WTC11 (cell line): ENCODE data around the gene ABCG8. TPM values are rescaled to one million over a fixed set of nuclear protein-coding genes. Genes with fewer than 3 reads are reported as not detected.
A peak's percentile ranks its signal among the peaks of the same experiment; 100 is the strongest.

ENCODE experiments used
- ATAC-seq: fragments of 200-7000 bp; cut with Tn5 transposase; 2 replicates; pipeline ENCODE4 v1.10.0; 2021; ENCODE audit warnings: mild to moderate bottlenecking, moderate library complexity
- CTCF ChIA-PET: fragments of 300-600 bp; sonication (Branson Sonifier 250); formaldehyde crosslinking; loops from one replicate; lab custom pipeline; 2021; ENCODE audit warnings: antibody characterized with exemption; lab: Charles Lee
- POLR2A ChIA-PET: fragments of 350-600 bp; sonication (Branson Sonifier 250); formaldehyde crosslinking; loops from one replicate; lab custom pipeline; 2021; ENCODE audit warnings: antibody characterized with exemption; lab: Charles Lee
- DNase-seq: peaks from one replicate; pipeline ENCODE4 v3.0.0; 2021; ENCODE audit warnings: low spot score
- H3K27ac Mint-ChIP-seq: 2 replicates; pipeline ENCODE4 v1.8.0; 2021; ENCODE audit warnings: mixed read lengths
- H3K27me3 Mint-ChIP-seq: 2 replicates; pipeline ENCODE4 v1.8.0; 2021; ENCODE audit warnings: low read depth, mild to moderate bottlenecking, moderate library complexity, mixed read lengths
- H3K36me3 Mint-ChIP-seq: 2 replicates; pipeline ENCODE4 v1.8.0; 2021; ENCODE audit warnings: mixed read lengths
- H3K4me1 Mint-ChIP-seq: 2 replicates; pipeline ENCODE4 v1.8.0; 2022; ENCODE audit warnings: mixed read lengths
- H3K4me3 Mint-ChIP-seq: 2 replicates; pipeline ENCODE4 v1.8.0; 2021; ENCODE audit warnings: mild to moderate bottlenecking, moderate library complexity, mixed read lengths
- H3K9me3 Mint-ChIP-seq: 2 replicates; pipeline ENCODE4 v1.8.0; 2021; ENCODE audit warnings: mixed read lengths
- E2F1 ChIP-seq: sonication (generic); formaldehyde crosslinking; IDR thresholded peaks from 2 replicates; pipeline ENCODE4 v1.8.0; 2022; ENCODE audit warnings: mild to moderate bottlenecking, missing genetic modification reagents
- ESRRA ChIP-seq: sonication (generic); formaldehyde crosslinking; IDR thresholded peaks from 2 replicates; pipeline ENCODE4 v1.8.1; 2022; ENCODE audit warnings: mild to moderate bottlenecking, missing genetic modification reagents, borderline replicate concordance
- FOXP1 ChIP-seq: sonication (generic); formaldehyde crosslinking; IDR thresholded peaks from 2 replicates; pipeline ENCODE4 v1.8.0; 2022; ENCODE audit warnings: missing genetic modification reagents, mild to moderate bottlenecking, moderate library complexity, borderline replicate concordance
- GRHL2 ChIP-seq: fragments of 250-450 bp; sonication (Bioruptor Pico); IDR thresholded peaks from 2 replicates; pipeline ENCODE4 v1.8.0; 2022; ENCODE audit warnings: mild to moderate bottlenecking, moderate library complexity; ENCODE audit not compliant: insufficient replicate concordance, severe bottlenecking
- NR2C2 ChIP-seq: sonication (generic); formaldehyde crosslinking; IDR thresholded peaks from 2 replicates; pipeline ENCODE4 v1.8.0; 2022; ENCODE audit warnings: mild to moderate bottlenecking, missing genetic modification reagents
- RORB ChIP-seq: fragments of 250-450 bp; sonication (Bioruptor Pico); IDR thresholded peaks from 2 replicates; pipeline ENCODE4 v1.9.0; 2021; ENCODE audit warnings: mild to moderate bottlenecking
- SOX15 ChIP-seq: fragments of 250-450 bp; sonication (Bioruptor Pico); IDR thresholded peaks from 2 replicates; pipeline ENCODE4 v1.9.0; 2021; ENCODE audit warnings: mild to moderate bottlenecking
- ZNF138 ChIP-seq: sonication (generic); formaldehyde crosslinking; conservative IDR thresholded peaks from 2 replicates; pipeline ENCODE4 v1.8.1; 2022; ENCODE audit warnings: mild to moderate bottlenecking, moderate library complexity, missing genetic modification reagents
- ZNF423 ChIP-seq: fragments of 250-450 bp; sonication (Bioruptor Pico); IDR thresholded peaks from 2 replicates; pipeline ENCODE4 v2.1.2; 2022; ENCODE audit warnings: mild to moderate bottlenecking, moderate library complexity
- ZNF512 ChIP-seq: sonication (generic); formaldehyde crosslinking; IDR thresholded peaks from 2 replicates; pipeline ENCODE4 v1.8.1; 2022; ENCODE audit warnings: missing genetic modification reagents, borderline replicate concordance
- total RNA-seq: library from RNA; stranded (reverse); gene quantifications from 3 replicates; pipeline ENCODE4 v1.2.3, GENCODE V29; 2021
- TF ChIP-seq, protein P1 (sequence below): sonication (generic); formaldehyde crosslinking; IDR thresholded peaks from 2 replicates; pipeline ENCODE4 v1.8.1; 2022; ENCODE audit warnings: low read depth, mild to moderate bottlenecking, moderate library complexity, missing genetic modification reagents, borderline replicate concordance
- TF ChIP-seq, protein P2 (sequence below): fragments of 250-450 bp; sonication (Bioruptor Pico); conservative IDR thresholded peaks from 2 replicates; pipeline ENCODE4 v1.9.0; 2021; ENCODE audit warnings: mild to moderate bottlenecking
- TF ChIP-seq, protein P3 (sequence below): sonication (generic); formaldehyde crosslinking; IDR thresholded peaks from 2 replicates; pipeline ENCODE4 v1.8.1; 2023; ENCODE audit warnings: mild to moderate bottlenecking, moderate library complexity, missing genetic modification reagents
- TF ChIP-seq, protein P4 (sequence below): fragments of 250-450 bp; sonication (Bioruptor Pico); IDR thresholded peaks from 2 replicates; pipeline ENCODE4 v1.9.0; 2021; ENCODE audit warnings: mild to moderate bottlenecking, borderline replicate concordance
- TF ChIP-seq, protein P5 (sequence below): sonication (generic); formaldehyde crosslinking; IDR thresholded peaks from 2 replicates; pipeline ENCODE4 v1.8.1; 2022; ENCODE audit warnings: mild to moderate bottlenecking, moderate library complexity, missing genetic modification reagents
- TF ChIP-seq, protein P6 (sequence below): fragments of 250-450 bp; sonication (Bioruptor Pico); IDR thresholded peaks from 2 replicates; pipeline ENCODE4 v2.1.2; 2022; ENCODE audit warnings: mild to moderate bottlenecking, moderate library complexity

Gene ABCG8
- total RNA-seq, 1 experiment from 2014 or later: not detected

GRCh38 chr2:43898838-43899346 is 60.1 kb downstream of the ABCG8 start:
- H3K36me3 Mint-ChIP-seq: peaks cover 66% of the 10 kb centered on the region
- POLR2A ChIA-PET: no interaction called here
- no peak for TF ChIP-seq FOXP1 (CRISPR knock-in tag)
- no peak for TF ChIP-seq ZNF423 (CRISPR knock-in tag)
- TF ChIP-seq, protein P1, sequence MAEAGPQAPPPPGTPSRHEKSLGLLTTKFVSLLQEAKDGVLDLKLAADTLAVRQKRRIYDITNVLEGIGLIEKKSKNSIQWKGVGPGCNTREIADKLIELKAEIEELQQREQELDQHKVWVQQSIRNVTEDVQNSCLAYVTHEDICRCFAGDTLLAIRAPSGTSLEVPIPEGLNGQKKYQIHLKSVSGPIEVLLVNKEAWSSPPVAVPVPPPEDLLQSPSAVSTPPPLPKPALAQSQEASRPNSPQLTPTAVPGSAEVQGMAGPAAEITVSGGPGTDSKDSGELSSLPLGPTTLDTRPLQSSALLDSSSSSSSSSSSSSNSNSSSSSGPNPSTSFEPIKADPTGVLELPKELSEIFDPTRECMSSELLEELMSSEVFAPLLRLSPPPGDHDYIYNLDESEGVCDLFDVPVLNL (CRISPR knock-in tag): no peak
- no peak for TF ChIP-seq ESRRA (CRISPR knock-in tag)
- TF ChIP-seq, protein P2, sequence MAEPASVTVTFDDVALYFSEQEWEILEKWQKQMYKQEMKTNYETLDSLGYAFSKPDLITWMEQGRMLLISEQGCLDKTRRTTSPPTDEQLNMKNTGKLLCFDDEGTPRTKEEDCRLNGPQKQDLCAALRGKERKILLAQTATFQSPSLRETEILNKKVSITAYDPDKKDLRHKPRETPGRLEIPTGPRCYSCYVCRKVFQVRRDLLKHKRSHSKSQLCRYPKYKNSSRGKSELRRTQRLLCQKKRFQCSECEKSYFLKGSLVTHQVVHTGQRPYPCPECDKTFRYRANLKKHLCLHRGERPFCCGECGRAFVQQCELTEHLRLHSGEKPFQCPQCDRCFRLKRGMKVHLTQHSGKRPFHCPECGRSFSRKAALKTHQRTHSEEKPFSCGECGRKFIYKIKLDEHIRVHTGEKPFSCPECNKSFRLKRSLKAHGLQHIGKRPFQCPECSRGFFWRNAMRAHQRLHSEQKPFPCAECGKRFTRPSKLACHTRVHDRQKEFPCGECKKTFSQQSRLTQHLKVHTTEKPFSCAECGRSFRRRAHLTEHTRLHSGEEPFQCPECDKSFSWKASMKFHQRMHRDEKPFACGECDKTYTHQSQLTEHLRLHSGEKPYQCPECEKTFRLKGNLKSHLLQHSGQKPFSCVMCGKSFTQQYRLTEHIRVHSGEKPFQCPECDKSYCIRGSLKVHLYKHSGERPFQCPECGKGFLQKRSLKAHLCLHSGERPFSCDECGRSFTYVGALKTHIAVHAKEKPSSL: no peak
- no peak for TF ChIP-seq SOX15
- TF ChIP-seq ZNF138 (CRISPR knock-in tag): no peak
- TF ChIP-seq, protein P3, sequence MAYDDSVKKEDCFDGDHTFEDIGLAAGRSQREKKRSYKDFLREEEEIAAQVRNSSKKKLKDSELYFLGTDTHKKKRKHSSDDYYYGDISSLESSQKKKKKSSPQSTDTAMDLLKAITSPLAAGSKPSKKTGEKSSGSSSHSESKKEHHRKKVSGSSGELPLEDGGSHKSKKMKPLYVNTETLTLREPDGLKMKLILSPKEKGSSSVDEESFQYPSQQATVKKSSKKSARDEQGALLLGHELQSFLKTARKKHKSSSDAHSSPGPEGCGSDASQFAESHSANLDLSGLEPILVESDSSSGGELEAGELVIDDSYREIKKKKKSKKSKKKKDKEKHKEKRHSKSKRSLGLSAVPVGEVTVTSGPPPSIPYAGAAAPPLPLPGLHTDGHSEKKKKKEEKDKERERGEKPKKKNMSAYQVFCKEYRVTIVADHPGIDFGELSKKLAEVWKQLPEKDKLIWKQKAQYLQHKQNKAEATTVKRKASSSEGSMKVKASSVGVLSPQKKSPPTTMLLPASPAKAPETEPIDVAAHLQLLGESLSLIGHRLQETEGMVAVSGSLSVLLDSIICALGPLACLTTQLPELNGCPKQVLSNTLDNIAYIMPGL: no peak
- no peak for TF ChIP-seq RORB
- TF ChIP-seq, protein P4, sequence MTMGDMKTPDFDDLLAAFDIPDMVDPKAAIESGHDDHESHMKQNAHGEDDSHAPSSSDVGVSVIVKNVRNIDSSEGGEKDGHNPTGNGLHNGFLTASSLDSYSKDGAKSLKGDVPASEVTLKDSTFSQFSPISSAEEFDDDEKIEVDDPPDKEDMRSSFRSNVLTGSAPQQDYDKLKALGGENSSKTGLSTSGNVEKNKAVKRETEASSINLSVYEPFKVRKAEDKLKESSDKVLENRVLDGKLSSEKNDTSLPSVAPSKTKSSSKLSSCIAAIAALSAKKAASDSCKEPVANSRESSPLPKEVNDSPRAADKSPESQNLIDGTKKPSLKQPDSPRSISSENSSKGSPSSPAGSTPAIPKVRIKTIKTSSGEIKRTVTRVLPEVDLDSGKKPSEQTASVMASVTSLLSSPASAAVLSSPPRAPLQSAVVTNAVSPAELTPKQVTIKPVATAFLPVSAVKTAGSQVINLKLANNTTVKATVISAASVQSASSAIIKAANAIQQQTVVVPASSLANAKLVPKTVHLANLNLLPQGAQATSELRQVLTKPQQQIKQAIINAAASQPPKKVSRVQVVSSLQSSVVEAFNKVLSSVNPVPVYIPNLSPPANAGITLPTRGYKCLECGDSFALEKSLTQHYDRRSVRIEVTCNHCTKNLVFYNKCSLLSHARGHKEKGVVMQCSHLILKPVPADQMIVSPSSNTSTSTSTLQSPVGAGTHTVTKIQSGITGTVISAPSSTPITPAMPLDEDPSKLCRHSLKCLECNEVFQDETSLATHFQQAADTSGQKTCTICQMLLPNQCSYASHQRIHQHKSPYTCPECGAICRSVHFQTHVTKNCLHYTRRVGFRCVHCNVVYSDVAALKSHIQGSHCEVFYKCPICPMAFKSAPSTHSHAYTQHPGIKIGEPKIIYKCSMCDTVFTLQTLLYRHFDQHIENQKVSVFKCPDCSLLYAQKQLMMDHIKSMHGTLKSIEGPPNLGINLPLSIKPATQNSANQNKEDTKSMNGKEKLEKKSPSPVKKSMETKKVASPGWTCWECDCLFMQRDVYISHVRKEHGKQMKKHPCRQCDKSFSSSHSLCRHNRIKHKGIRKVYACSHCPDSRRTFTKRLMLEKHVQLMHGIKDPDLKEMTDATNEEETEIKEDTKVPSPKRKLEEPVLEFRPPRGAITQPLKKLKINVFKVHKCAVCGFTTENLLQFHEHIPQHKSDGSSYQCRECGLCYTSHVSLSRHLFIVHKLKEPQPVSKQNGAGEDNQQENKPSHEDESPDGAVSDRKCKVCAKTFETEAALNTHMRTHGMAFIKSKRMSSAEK (CRISPR knock-in tag): no peak
- no peak for TF ChIP-seq GRHL2 (CRISPR knock-in tag)
- TF ChIP-seq, all 79 proteins: peak for 0
- Mint-ChIP-seq H3K27me3 (no peaks in the 10 kb centered on the region), H3K4me1 (no peaks in the 10 kb centered on the region; the same call in 1 of the 2 replicates), H3K4me3 (no peak overlapping the region), H3K9me3 (no peaks in the 10 kb centered on the region), H3K27ac (peak overlapping the region; percentile 58)
- ATAC-seq (no peak), DNase-seq (no peak)
- CTCF ChIA-PET: interaction anchor here (1.4 kb wide), 1 partner anchor 21 kb away, joined by 3 read pairs; no protein-coding TSS in a partner anchor

GRCh38 chr2:43899589-43899988 is 60.8 kb downstream of the ABCG8 start:
- ChIA-PET POLR2A (no interaction called here), CTCF (no interaction called here)
- DNase-seq (no peak), ATAC-seq (no peak)
- Mint-ChIP-seq H3K27ac (no peak overlapping the region), H3K4me3 (no peak overlapping the region), H3K4me1 (no peaks in the 10 kb centered on the region; the same call in 1 of the 2 replicates), H3K9me3 (no peaks in the 10 kb centered on the region), H3K36me3 (peaks cover 66% of the 10 kb centered on the region), H3K27me3 (no peaks in the 10 kb centered on the region)
- TF ChIP-seq, protein P5, sequence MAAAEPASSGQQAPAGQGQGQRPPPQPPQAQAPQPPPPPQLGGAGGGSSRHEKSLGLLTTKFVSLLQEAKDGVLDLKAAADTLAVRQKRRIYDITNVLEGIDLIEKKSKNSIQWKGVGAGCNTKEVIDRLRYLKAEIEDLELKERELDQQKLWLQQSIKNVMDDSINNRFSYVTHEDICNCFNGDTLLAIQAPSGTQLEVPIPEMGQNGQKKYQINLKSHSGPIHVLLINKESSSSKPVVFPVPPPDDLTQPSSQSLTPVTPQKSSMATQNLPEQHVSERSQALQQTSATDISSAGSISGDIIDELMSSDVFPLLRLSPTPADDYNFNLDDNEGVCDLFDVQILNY: no peak
- TF ChIP-seq FOXP1 (CRISPR knock-in tag): no peak
- TF ChIP-seq, protein P6, sequence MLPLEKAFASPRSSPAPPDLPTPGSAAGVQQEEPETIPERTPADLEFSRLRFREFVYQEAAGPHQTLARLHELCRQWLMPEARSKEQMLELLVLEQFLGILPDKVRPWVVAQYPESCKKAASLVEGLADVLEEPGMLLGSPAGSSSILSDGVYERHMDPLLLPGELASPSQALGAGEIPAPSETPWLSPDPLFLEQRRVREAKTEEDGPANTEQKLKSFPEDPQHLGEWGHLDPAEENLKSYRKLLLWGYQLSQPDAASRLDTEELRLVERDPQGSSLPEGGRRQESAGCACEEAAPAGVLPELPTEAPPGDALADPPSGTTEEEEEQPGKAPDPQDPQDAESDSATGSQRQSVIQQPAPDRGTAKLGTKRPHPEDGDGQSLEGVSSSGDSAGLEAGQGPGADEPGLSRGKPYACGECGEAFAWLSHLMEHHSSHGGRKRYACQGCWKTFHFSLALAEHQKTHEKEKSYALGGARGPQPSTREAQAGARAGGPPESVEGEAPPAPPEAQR (CRISPR knock-in tag): no peak
- TF ChIP-seq ZNF512: no peak
- TF ChIP-seq NR2C2: no peak
- TF ChIP-seq SOX15: no peak
- TF ChIP-seq, protein P1 (CRISPR knock-in tag): no peak
- TF ChIP-seq E2F1 (CRISPR knock-in tag): no peak
